HG03139 (cell line): ENCODE data around the gene CATSPER4.
"Not testable (repeated sequence)": the region's sequence is repeated elsewhere in the genome, so short reads cannot be mapped to it uniquely, and the experiment has no call there.

ENCODE experiments used
- ATAC-seq: cut with Tn5 transposase; IDR thresholded peaks from one replicate; pipeline ENCODE4 v1.9.1; 2021; ENCODE audit not compliant: unreplicated experiment

Gene CATSPER4

DNA sequence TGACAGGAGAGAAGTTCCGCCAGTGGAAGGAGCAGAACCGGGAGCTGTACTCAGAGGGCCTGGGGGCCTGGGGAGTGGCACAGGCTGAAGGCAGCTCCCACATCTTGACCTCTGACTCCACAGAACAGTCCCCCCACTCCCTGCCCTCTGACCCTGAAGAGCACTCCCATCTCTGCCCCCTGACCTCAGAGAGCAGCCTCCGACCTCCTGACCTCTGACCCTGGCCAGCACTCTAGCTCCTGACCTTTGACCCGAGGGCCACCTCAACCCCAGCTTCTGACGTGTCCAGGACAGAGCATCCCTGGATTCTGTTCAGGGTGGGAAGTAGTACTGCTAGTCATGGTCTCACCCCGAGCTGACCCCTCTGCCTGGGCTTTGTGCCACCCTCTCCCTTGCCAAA lies 1.1 kb upstream of the CATSPER4 start:
- ATAC-seq, result no peak

DNA sequence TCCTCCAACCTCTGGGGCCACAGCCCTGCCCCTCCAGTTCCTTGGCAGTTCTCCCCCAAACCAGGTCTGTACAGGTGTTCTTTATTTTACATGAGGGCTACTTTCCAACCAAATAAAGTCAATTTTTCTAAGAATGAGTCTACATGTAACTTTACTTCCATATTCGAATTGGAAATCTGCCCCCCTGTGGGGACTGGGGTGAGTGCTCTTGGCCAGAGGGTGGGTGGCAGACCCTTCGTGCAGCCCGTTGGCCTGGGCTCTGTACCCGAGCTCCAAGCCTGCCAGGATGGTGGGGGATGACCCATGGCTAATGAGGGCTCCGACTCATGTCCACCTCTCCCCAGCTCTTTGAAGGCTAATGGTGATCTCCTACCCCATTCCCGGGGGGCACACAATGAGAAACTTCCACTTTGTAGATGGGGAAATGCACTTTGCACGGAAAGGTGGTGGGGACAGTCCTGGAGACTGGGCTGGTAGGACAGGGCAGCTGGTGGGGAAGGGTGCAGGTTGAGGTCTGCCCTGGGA lies 589 bp upstream of the CATSPER4 start:
- ATAC-seq, result no peak

DNA sequence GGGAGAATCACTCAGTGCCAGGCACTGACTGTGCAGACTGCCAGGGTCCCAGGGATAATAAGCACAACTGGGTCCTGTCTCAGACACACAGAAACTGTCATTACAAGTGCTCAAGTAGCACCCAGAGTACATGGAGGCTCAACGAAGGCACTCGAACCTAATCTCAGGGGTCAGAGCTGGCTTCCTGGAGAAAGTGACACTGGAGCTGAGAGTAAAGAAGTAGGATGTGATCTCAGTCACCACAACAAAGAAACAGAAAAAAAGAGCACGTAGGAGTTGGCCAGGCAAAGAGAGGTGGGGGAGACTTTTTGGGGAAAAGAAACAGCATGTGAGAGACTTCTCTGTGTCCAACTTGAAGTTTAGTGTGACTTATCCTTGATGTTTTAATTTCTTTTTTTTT lies 1.3 kb downstream of the CATSPER4 start:
- ATAC-seq, result no peak

DNA sequence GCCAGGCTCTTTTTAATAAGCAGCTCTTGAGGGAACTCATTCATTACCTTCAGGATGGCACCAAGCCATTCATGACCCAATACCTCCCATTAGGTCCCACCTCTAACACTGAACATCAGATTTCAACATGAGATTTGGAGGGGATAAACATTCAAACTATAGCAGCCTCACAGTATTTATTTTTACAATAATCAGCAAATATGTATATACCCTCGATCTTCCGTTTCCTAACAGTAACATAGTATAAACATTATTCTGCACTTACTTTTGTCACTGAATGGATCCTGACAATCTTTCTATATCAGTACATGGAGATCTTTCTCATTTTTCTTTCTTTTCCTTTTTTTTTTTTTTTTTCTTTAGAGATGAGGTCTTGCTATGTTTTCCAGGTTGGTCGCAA lies 5.4 kb downstream of the CATSPER4 start:
- ATAC-seq, result no peak

DNA sequence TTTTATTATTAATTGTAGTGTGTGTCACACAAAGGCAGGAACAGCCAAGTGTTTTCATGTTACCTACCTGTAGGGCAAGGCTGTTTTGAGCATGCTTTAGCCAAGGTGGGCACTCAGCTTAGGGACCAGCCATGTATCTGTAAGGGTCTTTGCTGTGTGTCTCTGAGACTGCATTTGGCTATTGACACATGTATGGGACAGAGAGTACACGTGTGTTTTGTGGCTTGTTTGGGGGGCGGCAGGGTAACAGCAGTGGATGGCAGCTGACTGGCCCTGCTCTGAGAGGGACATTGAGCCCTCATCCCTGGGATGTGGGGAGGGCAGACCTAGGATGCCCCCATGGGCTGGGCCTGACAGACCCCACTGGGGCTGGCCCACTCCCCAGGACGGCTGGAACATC lies 6.9 kb downstream of the CATSPER4 start:
- ATAC-seq, result no peak

DNA sequence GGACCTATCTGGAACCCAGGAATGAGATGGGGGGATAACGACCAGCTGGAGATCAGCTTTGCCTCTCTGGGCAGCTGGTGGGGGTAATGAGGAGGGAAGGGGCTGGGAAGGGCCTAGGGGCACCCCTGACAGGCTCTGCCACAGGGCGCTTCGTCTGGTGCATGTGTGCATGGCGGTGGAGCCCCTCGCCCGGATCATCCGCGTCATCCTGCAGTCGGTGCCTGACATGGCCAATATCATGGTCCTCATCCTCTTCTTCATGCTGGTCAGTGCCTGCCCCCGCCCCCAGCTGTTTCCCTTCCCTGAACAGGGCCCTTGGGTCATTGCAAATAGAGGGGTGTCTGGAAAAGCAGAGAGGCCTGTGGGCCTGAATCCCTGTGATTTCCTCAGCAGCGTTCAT lies 7.4 kb downstream of the CATSPER4 start:
- ATAC-seq, result no peak

DNA sequence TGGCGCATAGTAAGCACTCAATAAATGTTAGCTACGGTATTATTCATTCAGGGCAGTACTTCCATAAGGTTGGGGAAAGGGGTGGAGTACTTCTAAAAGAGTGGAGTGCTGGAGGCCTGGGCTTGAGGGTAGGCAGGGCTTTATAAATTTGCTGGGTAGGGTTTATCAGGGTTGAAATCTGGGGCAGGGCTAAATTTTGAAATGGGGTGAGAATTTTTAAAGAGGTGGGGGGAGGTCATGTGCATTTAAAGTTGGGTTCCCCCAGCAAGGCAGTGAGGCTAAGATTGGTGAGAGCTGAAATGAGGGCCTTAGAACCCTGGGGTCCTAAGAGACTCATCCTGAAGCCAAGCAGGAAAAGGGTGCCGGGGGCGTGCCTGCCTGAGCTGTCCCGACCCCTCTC lies 10.0 kb downstream of the CATSPER4 start:
- ATAC-seq, result no peak

DNA sequence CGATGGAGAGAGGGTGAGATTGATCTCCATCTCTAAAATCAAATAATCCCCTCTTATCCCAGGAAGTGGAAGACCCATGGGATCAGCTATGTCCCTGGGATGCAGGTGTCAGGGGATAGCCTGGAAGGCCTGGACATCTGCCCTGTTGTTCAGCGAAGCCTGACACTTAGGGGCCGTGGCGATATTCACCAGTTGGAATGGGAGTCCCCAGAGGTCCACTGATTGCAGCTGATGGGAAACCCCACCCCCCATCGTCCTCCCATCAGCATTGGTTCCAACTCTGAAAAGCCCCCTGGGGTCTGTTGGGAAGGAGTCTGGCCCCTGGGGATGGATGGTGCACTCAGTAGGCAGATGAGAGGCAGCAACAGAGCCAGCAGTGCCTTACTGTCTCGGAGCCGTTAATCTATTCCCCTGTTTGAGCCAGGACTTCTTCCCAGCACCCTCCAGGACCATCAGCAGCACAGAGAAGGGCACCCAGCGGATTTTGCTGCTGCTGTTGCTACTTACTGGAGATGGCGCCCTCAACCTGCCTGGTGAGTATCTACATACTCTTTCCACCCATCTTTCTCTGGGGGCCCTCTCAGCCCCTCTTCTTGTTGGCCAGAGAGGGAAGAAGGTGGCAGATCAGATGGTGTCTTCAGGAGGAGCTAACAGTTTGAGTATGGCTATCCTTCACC lies 13.4 kb downstream of the CATSPER4 start:
- ATAC-seq, result no peak

DNA sequence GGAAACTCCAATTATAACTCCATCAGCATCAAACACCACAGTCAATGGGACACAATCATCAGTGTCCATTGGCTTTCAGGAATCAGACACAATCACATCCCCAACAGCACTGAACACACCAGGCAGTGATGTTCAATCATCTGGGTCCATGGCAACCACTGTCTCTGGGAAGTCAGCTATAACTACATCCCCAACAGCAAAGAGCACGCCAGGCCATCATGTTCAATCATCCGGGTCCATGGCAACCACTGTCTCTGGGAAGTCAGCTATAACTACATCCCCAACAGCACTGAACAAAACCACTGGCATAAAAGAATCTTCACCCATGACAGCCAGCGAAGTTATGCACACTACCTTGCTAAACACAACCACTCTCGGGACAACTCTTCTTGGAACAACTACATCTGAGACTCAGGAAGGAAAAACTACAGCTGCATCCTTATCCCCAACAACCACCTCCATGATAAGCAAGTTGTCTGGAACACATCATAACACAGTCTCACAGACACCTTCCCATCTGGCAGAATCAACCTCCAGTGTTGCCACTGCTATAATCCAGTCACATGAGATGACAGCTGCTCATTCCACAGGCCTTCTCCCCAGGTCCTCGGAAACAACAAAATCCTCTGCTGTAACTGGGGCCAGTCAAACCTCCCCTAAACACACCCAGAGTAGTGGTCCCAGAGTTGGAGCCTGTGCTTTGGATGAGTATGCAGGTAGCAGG lies 19.9 kb downstream of the CATSPER4 start:
- no peak for ATAC-seq

DNA sequence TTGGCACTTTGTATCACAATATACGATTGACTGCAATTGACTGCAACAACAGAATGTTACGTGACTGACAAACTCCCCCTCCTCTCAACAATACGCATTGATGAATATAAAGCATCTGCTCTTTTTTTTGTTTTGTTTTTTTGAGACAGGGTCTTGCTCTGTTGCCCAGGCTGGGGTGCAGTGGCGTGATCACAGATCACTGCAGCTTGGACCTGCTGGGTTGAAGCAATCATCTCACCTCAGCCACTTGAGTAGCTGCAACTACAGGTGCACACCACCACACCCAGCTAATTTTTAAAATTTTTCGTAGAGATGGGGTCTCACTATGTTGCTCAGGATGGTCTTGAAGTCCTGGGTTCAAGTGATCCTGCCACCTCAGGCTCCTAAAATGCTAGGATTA lies 22.3 kb downstream of the CATSPER4 start:
- no peak for ATAC-seq

DNA sequence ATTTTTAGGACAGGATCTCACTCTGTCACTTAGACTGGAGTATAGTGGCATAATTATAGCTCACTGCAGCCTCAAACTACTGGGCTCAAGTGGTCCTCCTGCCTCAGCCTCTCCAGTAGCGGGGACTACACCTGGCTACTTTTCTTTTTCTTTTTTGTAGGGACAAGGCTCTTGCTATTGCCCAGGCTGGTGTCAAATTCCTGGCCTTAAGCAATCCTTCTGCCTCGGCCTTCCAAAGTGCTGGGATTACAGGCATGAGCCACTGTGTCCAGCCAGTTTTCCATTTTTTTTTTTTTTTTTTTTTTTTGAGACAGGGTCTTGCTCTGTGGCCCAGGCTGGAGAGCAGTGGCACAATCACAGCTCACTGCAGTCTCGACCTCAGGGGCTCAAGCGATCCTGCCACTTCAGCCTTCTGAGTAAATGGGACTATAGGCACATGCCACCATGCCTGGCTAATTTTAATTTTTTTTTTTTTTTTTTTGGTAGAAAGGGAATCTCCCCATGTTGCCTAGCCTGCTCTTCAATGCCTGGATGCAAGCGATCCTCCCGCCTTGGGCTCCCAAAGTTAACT lies 23.0 kb downstream of the CATSPER4 start:
- no peak for ATAC-seq

DNA sequence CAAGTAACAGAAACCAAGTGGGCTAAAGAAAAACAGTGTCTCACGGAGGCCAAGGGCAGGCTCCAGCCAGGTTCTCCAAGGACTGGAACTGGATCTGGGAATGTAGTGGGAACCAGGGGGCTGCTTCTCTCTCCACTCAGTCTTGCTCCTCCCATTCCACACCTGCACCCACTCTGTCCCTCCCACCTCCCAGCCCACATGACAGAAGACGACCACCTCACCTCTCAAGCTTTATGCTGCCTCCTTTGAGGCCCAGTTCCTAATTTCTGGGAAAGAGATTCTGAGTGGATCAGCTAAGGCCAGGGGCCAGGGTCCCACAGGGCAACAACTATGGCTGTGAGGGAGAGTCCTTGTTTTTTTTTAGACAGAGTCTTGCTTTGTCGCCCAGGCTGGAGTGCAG lies 24.8 kb downstream of the CATSPER4 start:
- ATAC-seq, result no peak

DNA sequence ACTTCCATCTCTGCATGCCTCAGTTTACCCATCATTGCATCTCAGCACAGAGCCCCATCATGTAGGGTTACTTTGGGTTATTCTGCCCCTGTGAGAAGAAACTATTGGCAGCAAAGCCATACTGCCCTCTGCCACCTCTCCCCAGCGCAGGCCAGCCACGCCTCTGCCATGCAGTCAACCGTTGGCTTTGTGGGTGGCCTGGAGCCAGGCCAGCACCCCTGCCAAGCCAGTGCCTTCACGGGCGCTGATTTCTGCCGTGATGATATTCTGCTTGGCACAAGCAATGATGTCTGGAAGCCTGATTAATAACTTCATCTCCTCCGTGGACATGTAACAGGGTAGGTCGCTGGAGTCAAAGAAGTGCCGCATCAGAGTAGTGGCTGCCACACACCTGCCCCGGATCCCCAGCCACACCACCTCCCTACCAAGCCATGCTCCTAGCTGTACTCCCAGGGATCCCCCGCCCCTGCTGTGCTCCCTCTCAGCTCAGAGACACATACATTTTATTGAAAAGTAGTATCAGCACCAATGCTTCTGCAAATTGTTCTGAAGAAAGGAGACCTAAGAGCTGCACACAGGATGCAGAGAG lies 28.6 kb downstream of the CATSPER4 start:
- ATAC-seq, result no peak

DNA sequence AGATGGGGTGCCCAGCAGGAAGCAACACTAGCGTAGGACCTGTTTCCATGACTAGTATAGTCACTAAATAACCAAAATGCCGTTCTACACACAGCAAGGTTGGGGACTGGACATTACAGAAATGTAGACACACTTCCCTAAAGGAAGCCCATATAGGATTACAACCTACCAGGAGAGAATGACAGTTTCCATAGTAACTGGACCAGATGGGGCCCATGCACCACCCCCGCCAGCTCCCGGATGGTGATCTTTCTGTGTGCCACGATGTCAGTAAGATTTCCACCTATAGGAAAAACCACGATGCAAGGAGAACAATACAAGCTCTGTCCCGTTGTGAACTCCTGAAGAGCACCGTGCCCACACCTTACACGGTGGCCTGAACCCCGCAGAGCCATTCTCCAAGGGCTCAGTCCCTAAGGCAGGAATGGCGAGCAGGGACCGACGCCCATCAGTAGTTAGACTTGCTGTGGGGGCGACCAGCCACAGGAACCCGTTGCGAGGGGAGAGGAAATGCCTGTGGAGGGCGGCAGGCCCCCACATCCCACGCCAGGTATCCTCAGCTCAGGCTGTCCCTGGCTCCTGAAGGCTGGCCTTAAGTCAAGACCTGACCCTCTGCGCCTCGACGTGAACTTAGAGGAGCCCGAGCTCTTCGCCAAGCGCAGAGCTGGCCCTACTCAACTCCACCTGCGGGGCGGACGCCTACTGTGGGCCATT lies 30.0 kb downstream of the CATSPER4 start:
- no peak for ATAC-seq

DNA sequence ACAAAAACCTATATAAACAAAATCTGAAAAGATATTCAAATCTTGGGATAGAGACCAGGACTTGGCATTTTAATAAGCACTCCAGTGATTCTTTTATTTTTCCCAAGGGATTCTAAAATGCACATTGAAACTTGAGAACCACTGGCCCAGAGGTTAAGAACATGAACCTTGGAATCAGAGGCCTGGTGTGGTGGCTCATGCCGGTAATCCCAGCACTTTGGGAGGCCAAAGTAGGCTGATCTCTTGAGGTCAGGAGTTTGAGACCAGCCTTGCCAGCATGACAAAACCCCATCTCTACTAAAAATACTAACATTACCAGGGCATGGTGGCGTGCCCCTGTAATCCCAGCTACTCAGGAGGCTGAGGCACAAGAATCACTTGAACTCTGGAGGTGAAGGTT lies 30.7 kb downstream of the CATSPER4 start:
- no peak for ATAC-seq

DNA sequence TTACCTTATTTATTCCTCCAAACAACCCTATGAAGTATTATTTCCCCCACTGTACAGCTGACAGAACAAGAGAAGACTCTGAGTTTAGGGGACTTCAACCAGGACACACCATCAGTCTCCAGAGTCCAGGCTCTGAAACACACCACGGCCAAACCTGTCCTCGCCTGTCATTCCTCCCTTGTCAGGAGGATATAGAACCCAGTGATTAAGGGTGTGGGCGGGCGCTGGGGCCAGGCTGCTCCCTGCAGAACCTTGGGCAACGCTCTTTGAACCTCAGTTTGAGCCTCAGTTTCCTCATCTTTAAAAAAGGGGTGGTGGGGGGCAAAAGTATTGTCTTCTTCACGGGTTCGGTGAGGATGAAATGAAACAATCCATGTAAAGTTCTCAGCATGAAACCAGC lies 34.2 kb downstream of the CATSPER4 start:
- no peak for ATAC-seq

DNA sequence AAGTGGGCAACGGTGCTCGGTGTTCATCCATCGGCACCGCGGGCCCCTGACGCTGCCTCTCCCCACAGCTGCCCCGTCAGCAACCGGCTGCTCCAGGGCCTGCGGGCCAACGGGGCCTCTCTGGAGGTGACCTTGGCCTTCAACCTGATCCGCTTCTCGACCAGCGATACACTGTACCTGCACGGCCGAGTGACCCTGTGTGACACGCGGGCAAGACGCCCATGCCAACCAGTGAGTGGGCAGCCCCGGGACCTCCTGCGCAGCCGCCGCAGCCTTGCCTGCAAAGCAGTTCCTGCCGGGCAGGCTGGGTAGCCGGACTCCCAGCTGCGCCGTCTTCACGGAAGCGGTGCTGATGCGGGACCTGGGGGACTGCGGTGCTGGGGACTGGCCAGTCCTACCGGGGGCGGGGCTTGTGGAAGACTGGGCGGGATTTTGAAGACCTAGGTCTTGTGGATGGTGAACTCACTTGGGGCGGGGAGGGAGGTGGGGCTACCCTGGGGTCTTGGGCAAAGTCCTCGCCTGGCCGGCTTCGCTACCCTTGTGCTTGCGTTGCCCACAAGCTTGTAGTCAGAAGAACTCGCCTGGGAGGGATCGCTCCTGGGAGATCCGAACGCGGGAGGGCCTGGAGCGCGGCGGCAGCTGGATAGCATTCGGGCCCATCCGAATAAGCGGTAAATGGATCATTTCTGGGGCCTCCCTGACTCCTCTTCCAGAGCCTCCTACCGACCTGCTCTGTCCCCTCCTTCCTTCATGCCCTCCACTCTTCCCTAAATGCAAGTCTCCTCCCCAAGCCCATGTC lies 34.8 kb downstream of the CATSPER4 start:
- ATAC-seq, result no peak

DNA sequence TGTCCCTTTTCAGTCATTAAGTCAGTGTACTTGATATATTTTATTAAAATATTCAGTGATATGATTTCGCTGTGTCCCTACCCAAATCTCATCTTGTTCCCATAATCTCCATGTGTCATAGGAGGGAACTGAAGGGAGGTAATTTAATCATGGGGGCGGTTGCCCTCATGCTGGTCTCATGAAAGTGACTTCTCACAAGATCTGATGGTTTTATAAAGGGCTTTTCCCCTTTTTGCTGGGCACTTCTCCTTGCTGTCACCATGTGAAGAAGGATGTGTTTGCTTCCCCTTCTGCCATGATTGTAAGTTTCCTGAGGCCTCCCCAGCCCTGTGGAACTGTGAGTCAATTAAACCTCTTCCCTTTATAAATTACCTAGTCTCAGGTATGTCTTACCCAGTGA lies 40.3 kb downstream of the CATSPER4 start:
- ATAC-seq, result not testable (repeated sequence)

DNA sequence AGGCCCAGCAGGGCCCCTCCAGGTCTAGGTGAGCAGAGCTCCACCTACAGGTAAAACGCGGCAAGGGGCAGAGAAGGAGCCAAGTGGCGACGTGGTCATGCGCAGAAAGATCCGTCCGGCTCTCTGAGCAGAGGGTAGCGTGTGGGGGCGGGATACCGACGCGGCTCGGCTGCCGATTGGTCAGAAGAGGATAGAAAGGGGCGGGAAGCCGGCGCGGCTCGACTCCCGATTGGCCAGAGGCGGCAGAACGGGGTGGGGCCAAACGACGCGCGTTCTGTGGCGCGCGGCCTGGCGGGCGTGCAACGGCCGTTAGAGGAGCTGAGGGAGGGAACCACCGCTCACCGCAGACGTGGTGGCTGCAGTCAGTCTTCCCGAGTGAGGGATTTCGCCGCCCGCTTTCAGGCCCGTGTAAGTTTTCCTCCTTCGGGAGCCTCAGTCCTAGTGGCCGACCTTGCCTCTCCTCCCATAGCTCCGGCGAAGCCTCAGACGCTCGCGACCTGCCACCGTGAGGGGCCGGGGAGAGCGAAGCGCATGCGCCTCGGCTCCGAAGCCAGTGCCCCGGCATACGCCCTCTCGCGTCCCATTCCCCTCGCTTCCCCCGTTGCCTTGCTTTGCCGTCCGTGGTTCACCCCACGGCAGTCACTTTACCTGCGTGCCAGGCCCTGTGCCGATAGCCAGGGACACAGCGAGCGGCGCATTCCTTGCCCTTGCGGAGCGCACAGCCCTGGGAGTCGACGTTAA lies 43.7 kb downstream of the CATSPER4 start, which contains the start of gene CEP85:
CEP85 (plus strand) TSS at position 298 of the 741 bp plus-strand sequence. CDS start 5,584 bp downstream, outside the sequence.
- ATAC-seq, result peak; percentile 88
